PC-9 (cell line): ENCODE data around the gene PRR13.

Source experiments
- CTCF ChIP-seq: fragments of 200-600 bp; sonication (generic); conservative IDR thresholded peaks from 2 replicates; pipeline ENCODE4 v1.6.1; 2017; ENCODE audit warnings: mixed run types, antibody characterized with exemption, mild to moderate bottlenecking, moderate library complexity
- EZH2 ChIP-seq: fragments of 200-600 bp; sonication (generic); IDR thresholded peaks from 2 replicates; pipeline ENCODE4 v1.8.0; 2017; ENCODE audit warnings: antibody characterized with exemption, low read depth

- TF ChIP-seq CTCF = no peak
- TF ChIP-seq EZH2 = no peak
These were observed 21.4 kb downstream of the PRR13 start for GRCh38 chr12:53462935-53463334.
